Central memory CD8-positive, alpha-beta T cell (primary cell): Measurements from ENCODE around the gene DSG4.

ENCODE experiments used
- ATAC-seq: fragments of 150-1000 bp; cut with Tn5 transposase; replicated peaks from 2 replicates; pipeline ENCODE4 v1.10.0; 2022; ENCODE audit warnings: mild to moderate bottlenecking, moderate FRiP score, moderate number of reproducible peaks; ENCODE audit not compliant: poor library complexity, severe bottlenecking; ENCODE audit errors: extremely low read depth
- DNase-seq, 2 donors: peaks; one replicate each; pipeline ENCODE4 v3.0.0; 2021; ENCODE audit warnings: low spot score in 2 of 2
- H3K27ac Mint-ChIP-seq: one replicate; pipeline ENCODE4 v1.8.0; 2022; ENCODE audit warnings: low read depth, mild to moderate bottlenecking, moderate library complexity, mixed read lengths
- H3K27me3 Mint-ChIP-seq: one replicate; pipeline ENCODE4 v1.8.0; 2022; ENCODE audit warnings: mixed read lengths
- H3K36me3 Mint-ChIP-seq: one replicate; pipeline ENCODE4 v1.8.0; 2022; ENCODE audit warnings: mild to moderate bottlenecking, moderate library complexity, mixed read lengths; ENCODE audit not compliant: insufficient read depth
- H3K4me1 Mint-ChIP-seq: one replicate; pipeline ENCODE4 v1.8.0; 2022; ENCODE audit warnings: mixed read lengths
- H3K4me3 Mint-ChIP-seq: one replicate; pipeline ENCODE4 v1.8.0; 2022; ENCODE audit warnings: mild to moderate bottlenecking, moderate library complexity, mixed read lengths
- H3K9me3 Mint-ChIP-seq: one replicate; pipeline ENCODE4 v1.8.0; 2022; ENCODE audit warnings: mixed read lengths

Gene DSG4

DNA sequence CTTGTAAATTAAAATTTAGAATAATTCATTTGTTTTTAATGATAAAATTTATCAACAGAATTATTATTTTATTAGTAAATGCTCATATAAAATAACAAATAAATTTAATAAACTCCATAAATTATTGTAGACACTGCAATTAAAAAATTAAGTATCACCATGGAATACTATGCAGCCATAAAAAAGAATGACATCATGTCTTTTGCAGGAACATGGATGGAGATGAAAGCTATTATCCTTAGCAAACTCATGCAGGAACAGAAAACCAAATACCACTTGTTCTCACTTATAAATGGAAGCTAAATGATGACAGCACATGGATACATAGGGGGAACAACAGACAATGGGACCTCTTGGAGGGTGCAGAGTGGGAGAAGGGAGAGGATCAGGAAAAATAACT, 41.3 kb downstream of the DSG4 start:
- Mint-ChIP-seq H3K4me3 (no peak overlapping the region), H3K36me3 (no peaks in the 10 kb centered on the region), H3K27ac (no peak overlapping the region), H3K4me1 (no peaks in the 10 kb centered on the region), H3K9me3 (peaks cover 6% of the 10 kb centered on the region), H3K27me3 (no peaks in the 10 kb centered on the region)
- ATAC-seq (no peak), DNase-seq (no peak)

DNA sequence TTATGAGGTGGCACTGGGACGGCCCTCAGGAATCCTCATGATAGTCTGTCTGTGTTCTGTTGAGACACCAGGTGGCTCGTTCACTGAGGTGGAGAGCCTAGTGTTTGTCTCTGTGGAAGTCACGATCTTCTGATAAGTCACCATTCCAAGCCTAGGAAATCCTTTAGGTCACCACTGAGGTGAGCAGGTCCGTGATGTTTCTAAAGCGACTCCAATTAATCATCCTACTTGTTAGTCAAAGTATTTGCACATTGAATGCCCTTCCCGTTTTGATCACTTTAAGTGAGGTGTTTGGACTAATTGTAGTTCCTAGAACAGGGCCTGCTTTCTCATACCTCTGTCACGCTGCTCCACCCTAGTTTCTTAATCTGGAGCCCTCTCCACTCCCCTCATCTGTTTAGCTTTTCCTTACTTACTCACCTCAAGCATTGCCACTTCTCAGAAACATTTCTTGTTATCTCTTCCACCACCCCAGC, 42.9 kb downstream of the DSG4 start:
- Mint-ChIP-seq H3K4me3 (no peak overlapping the region), H3K4me1 (no peaks in the 10 kb centered on the region), H3K9me3 (peaks cover 12% of the 10 kb centered on the region), H3K27me3 (no peaks in the 10 kb centered on the region), H3K36me3 (no peaks in the 10 kb centered on the region), H3K27ac (no peak overlapping the region)
- DNase-seq (no peak), ATAC-seq (no peak)

DNA sequence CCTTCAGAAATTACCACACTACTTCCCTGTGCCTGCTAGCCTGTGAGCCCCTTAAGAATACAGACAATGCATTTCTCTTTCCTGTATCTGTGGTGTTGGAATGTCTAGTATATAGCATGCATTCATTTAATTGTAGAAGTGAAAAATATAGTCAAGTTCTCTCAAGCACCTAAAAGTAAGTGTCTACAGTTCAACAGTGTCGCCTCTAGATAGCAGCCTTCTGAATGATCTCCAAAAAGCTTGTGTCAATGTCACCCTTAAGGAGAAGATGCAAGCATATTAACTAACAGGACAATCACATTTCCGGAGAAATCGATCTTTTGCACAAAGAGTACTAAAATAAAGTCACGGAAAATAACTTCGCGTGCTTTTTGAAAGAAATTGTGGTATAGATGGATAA, 43.5 kb downstream of the DSG4 start:
- no peaks in the 10 kb centered on the region for H3K36me3 Mint-ChIP-seq
- no peak for DNase-seq
- no peak for ATAC-seq
- no peak overlapping the region for H3K4me3 Mint-ChIP-seq
- no peak overlapping the region for H3K27ac Mint-ChIP-seq
- H3K27me3 Mint-ChIP-seq = no peaks in the 10 kb centered on the region
- H3K4me1 Mint-ChIP-seq = no peaks in the 10 kb centered on the region
- peaks cover 12% of the 10 kb centered on the region for H3K9me3 Mint-ChIP-seq

DNA sequence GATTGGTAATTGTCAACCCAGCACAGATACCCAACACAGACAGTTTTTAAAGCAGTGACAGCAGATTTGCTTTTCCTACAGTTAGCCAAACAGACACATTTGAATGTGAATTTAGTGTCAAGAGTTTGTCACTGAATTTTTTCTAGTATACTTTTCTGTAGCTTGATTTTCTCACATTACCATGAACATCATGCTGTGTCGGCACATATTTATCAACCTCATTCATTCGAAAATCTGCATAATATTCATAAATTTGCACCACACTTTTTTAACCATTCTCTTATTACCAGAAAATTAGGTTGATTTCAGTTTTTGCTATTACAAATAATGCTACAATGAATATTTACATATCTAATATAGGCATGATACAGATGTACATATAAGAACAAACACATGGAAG, 43.9 kb downstream of the DSG4 start:
- DNase-seq (no peak), ATAC-seq (no peak)
- no peak overlapping the region for H3K27ac Mint-ChIP-seq
- peaks cover 12% of the 10 kb centered on the region for H3K9me3 Mint-ChIP-seq
- H3K27me3 Mint-ChIP-seq = no peaks in the 10 kb centered on the region
- no peaks in the 10 kb centered on the region for H3K36me3 Mint-ChIP-seq
- H3K4me1 Mint-ChIP-seq = no peaks in the 10 kb centered on the region
- no peak overlapping the region for H3K4me3 Mint-ChIP-seq

DNA sequence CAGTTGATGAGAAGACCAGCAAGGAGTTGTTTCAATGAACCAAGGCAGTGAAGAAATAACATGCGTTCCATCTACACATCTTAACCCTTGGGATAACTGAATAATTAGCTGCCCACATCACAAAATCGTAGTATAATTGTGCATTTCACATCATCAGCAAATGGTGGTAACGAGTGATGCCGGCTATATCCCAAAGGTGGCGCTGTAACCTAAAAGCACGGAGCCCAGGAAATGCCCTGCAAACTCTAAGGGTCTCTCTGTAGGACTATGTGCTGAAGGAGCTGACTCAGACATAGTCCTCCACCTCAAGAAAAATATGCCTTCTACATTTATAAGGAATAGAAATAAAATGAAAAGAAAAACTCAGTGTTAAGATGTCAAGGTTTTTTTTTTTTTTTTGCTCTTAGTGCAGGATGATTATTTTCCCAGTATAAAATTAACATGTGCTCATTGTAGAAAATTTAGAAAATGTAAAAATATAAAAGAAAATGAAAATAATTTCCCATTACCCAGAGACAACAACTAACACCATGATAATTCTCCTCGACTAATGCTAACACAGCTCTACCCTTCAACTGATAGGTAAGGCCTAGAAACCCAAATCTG, 47.9 kb downstream of the DSG4 start:
- Mint-ChIP-seq H3K27ac (no peak overlapping the region), H3K27me3 (no peaks in the 10 kb centered on the region), H3K4me3 (no peak overlapping the region), H3K9me3 (peaks cover 12% of the 10 kb centered on the region), H3K4me1 (no peaks in the 10 kb centered on the region), H3K36me3 (no peaks in the 10 kb centered on the region)
- no peak for ATAC-seq
- no peak for DNase-seq

DNA sequence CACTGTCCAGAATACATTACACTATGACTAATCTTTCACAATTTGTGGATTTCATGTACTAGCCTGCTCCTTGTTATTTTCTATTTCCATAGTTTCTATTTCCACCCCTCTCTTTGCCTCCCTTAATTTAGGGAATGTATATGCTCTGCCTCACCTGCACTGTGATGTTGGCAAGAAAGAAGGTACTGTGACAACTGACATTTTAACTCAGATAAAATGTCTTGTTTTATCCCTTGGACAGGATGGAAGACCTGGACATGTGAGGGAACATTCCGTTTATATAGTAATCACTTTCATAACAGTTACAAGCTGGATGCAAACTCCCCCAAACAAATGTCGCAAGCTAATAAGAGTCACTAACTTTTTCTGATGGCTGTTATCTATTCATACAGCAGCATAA, 49.4 kb downstream of the DSG4 start:
- Mint-ChIP-seq H3K27me3 (no peaks in the 10 kb centered on the region), H3K27ac (no peak overlapping the region), H3K9me3 (peaks cover 6% of the 10 kb centered on the region), H3K36me3 (no peaks in the 10 kb centered on the region), H3K4me3 (no peak overlapping the region), H3K4me1 (no peaks in the 10 kb centered on the region)
- DNase-seq (no peak), ATAC-seq (no peak)

DNA sequence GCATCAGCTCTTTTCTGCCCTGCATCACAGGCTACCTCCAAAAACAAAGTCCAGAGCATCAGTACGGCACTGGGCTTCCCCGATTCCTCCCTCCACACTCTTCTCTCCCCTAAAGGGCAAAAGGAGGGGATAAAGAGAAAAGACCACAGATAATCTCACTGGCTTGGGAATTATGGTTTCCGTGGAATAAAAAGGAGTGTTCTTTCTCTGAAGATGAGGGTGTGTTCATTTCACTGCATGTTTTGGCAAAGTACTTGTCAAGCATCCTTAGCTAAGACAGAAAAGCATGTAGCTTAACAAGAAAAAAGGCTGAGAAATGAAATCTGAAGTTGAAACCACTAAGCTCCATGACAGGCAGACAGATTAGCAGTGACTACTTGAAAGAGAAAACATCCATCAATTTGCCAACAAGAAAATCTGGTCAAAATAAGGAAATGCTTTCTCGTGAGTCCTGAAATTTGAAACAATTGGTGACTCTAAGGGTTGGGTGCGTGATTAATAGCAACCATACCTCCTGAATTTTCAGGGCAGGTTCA, 50.4 kb downstream of the DSG4 start:
- ATAC-seq (no peak), DNase-seq (no peak)
- Mint-ChIP-seq H3K27me3 (no peaks in the 10 kb centered on the region), H3K4me1 (no peaks in the 10 kb centered on the region), H3K27ac (no peak overlapping the region), H3K9me3 (peaks cover 6% of the 10 kb centered on the region), H3K4me3 (no peak overlapping the region), H3K36me3 (no peaks in the 10 kb centered on the region)

DNA sequence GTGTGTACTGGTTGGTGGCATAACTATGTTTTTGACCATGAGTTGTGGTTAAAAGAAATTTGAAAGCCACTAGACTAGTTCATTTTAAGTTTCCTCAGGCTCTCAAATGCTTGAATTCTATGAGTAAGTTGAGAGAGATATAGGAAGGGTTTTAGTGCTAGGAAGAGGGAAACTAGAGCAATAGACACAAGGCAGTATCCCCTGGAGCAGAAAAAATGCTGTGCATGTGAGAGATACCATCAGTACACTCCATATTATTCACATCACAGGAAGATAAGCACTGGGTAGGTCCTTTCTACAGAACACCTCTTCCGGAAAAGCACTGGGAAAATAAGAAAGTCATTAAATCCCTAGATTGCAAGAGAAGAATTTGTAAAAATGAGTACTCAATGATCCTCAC, 51.6 kb downstream of the DSG4 start:
- Mint-ChIP-seq H3K9me3 (peaks cover 11% of the 10 kb centered on the region), H3K4me1 (no peaks in the 10 kb centered on the region), H3K27ac (no peak overlapping the region), H3K4me3 (no peak overlapping the region), H3K36me3 (no peaks in the 10 kb centered on the region), H3K27me3 (no peaks in the 10 kb centered on the region)
- DNase-seq (no peak), ATAC-seq (no peak)

DNA sequence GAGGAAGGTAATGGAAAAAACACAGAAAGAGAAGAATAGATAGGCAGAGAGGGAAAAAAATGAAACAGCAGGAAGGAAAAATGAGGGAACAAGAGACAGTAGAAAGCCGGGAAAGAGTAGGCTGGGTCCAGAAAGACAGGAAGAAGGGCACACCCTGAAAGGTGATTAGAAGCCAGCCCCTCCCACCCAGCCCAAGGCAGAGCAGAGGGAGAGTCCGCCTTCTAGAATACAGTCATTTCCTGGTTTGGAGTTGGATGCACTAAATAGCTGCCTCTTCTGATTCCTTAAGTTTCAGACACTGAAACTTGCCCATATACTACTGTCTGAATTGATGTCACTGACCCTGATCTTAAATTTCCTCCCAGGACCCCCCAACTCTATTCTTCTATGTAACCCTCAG, 53.0 kb downstream of the DSG4 start:
- DNase-seq (no peak), ATAC-seq (no peak)
- Mint-ChIP-seq H3K27ac (no peak overlapping the region), H3K27me3 (no peaks in the 10 kb centered on the region), H3K9me3 (peaks cover 5% of the 10 kb centered on the region), H3K4me1 (no peaks in the 10 kb centered on the region), H3K4me3 (no peak overlapping the region), H3K36me3 (no peaks in the 10 kb centered on the region)

DNA sequence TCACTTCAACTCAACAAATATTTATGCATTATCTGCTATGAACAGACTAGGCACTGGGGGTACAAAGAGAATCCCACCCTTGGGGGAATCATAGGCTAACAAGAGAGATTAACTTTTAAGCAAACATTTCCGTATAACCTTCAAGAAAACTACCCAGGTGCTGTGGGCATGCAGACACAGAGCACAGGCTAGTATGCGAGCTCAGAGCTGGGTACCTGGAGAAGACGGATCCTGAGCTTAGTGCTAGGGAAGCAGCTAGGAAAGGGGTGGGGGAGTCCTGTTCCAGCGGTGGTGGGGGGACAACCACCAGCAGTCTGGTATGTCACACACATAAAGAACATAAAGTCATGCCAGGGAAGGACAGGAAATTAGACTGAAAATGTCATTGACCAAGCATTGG, 53.5 kb downstream of the DSG4 start:
- H3K4me3 Mint-ChIP-seq = no peak overlapping the region
- no peak overlapping the region for H3K27ac Mint-ChIP-seq
- no peaks in the 10 kb centered on the region for H3K4me1 Mint-ChIP-seq
- DNase-seq (no peak), ATAC-seq (no peak)
- H3K9me3 Mint-ChIP-seq = peaks cover 5% of the 10 kb centered on the region
- H3K27me3 Mint-ChIP-seq = no peaks in the 10 kb centered on the region
- H3K36me3 Mint-ChIP-seq = no peaks in the 10 kb centered on the region

DNA sequence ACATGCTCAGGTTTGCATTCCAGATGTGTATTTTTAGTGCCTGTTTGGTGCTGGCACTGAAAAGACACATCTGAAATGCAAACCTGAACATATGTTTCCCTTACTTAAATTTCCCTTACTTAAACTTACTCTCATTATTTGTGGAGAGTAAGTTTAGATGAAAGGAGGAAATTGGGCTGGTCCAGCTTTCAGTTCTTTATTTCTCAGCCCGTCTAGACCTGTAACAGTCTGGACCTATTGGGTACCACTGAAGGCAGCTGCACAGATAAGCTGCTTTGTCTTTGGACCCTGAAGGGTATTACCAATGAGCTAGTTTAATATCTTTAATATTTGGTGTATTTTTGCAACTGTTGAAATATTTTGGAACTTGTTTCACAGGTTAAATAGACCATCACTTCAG, 54.0 kb downstream of the DSG4 start:
- Mint-ChIP-seq H3K27ac (no peak overlapping the region), H3K36me3 (no peaks in the 10 kb centered on the region), H3K4me3 (no peak overlapping the region), H3K27me3 (no peaks in the 10 kb centered on the region), H3K9me3 (peaks cover 5% of the 10 kb centered on the region), H3K4me1 (no peaks in the 10 kb centered on the region)
- DNase-seq (no peak), ATAC-seq (no peak)

DNA sequence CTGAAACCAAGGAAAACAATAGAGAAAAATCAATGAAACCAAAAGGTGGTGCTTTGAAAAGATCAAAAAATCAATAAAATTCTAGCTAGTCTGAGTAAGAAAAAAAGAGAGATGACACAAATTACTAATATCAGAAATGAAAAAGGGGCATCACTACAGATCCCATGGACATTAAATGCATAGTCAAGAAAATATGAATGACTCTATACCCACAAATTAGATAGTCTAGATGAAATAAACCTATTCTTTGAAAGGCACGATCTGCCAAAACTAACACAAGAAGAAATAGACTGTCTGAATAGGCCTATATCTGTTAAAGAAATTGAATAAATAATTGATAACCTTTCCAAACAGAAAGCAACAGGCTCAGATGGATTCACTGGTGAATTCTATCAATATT, 55.7 kb downstream of the DSG4 start:
- H3K36me3 Mint-ChIP-seq = no peaks in the 10 kb centered on the region
- ATAC-seq (no peak), DNase-seq (no peak)
- peaks cover 5% of the 10 kb centered on the region for H3K9me3 Mint-ChIP-seq
- H3K4me1 Mint-ChIP-seq = no peaks in the 10 kb centered on the region
- no peak overlapping the region for H3K27ac Mint-ChIP-seq
- H3K27me3 Mint-ChIP-seq = no peaks in the 10 kb centered on the region
- H3K4me3 Mint-ChIP-seq = no peak overlapping the region

DNA sequence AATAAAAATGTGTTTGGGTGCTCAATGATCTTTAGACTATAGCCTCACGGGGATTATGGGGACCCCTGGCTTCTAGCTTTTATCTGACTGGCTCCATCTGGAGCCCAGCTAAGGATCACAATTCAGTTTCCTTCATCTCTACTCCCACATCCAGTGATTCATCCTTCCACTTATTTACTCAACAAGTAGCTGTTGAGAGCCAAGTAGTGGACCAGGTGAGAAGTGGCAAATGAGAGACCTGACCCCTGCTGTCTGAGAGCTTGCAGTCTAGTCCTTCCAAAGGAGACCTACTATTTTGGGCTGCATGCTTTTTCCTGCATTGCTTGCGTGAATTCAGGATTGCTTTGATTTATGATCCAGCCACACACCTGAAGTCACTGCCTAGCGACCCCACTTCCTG, 60.2 kb downstream of the DSG4 start:
- Mint-ChIP-seq H3K27ac (no peak overlapping the region), H3K36me3 (no peaks in the 10 kb centered on the region), H3K27me3 (no peaks in the 10 kb centered on the region), H3K9me3 (peaks cover 5% of the 10 kb centered on the region), H3K4me1 (no peaks in the 10 kb centered on the region), H3K4me3 (no peak overlapping the region)
- ATAC-seq = no peak
- no peak for DNase-seq
